HepG2 (cell line): ENCODE data around the gene PTPRC. TPM values are rescaled to one million over a fixed set of nuclear protein-coding genes. Genes with fewer than 3 reads are reported as not detected.

ENCODE experiments used
- ATAC-seq: fragments of 200-7000 bp; cut with Tn5 transposase; 3 replicates; pipeline ENCODE4 v1.9.1; 2020; ENCODE audit warnings: mild to moderate bottlenecking, moderate library complexity
- BruUV-seq: library from RNA; stranded (reverse); fragments of 400-500 nt; replicated peaks from 2 replicates; lab custom pipeline; 2021; lab: Mats Ljungman, UMichigan
- CTCF ChIA-PET: fragments of 300-600 bp; formaldehyde crosslinking; extraction: SDS; loops from one replicate; lab custom pipeline; 2021; ENCODE audit warnings: low total read pairs, inconsistent platforms, low intra/inter-chr PET ratio; lab: Yijun Ruan, JAX
- POLR2A ChIA-PET: fragments of 350-600 bp; sonication (Branson Sonifier 250); formaldehyde crosslinking; loops from one replicate; lab custom pipeline; 2020; ENCODE audit warnings: antibody characterized with exemption, inconsistent platforms; lab: Yijun Ruan, JAX
- DNase-seq: peaks from one replicate; pipeline ENCODE4 v3.0.0-alpha.2; 2015; ENCODE audit warnings: low spot score
- FAIRE-seq: peaks from 3 replicates; lab custom pipeline; 2011; peaks lifted over from hg19 to GRCh38; lab: Jason Lieb, UNC
- H2AFZ ChIP-seq: one replicate; pipeline ENCODE4 v1.6.1; 2011; ENCODE audit warnings: low read length, inconsistent platforms
- H3K27ac ChIP-seq: fragments of 300-600 bp; 3 replicates; pipeline ENCODE4 v1.8.0; 2011; ENCODE audit warnings: mixed run types, mild to moderate bottlenecking, mixed read lengths, low read length, inconsistent platforms; ENCODE audit not compliant: insufficient read depth; ENCODE audit errors: extremely low read length
- H3K27me3 ChIP-seq, 2 experiments: fragments of 200-600 bp in 1 of 2; 2 replicates in 1 of 2; 3 replicates in 1 of 2; pipeline versions ENCODE4 v1.6.0 to v1.8.0; 2011; ENCODE audit warnings: low read length in 2 of 2, mild to moderate bottlenecking in 2 of 2, moderate library complexity in 2 of 2, inconsistent platforms in 1 of 2; ENCODE audit not compliant: insufficient read depth in 2 of 2, control insufficient read depth in 1 of 2
- H3K36me3 ChIP-seq, 2 experiments: fragments of 200-600 bp in 1 of 2; replicated peaks in 1 of 2; 2 replicates in 1 of 2; 3 replicates in 1 of 2; pipeline versions ENCODE4 v1.5.1 to v1.8.0; 2011; ENCODE audit warnings: low read length in 2 of 2, inconsistent platforms in 1 of 2; ENCODE audit not compliant: insufficient read depth in 2 of 2, control insufficient read depth in 1 of 2
- H3K4me1 ChIP-seq: 2 replicates; pipeline ENCODE4 v1.5.1; 2012; ENCODE audit warnings: low read length, inconsistent platforms; ENCODE audit not compliant: insufficient read depth
- H3K4me2 ChIP-seq: 2 replicates; pipeline ENCODE4 v1.6.0; 2011; ENCODE audit warnings: low read depth, low read length, inconsistent platforms
- H3K4me3 ChIP-seq, 3 experiments: fragments of 200-600 bp in 1 of 3; sonication (generic), shearing (Covaris generic) in 1 of 3; replicated peaks in 1 of 3; 2 replicates each; pipeline ENCODE4 v1.5.1; 2011 to 2016; ENCODE audit warnings: low read length in 3 of 3, inconsistent platforms in 2 of 3, low read depth in 2 of 3, mild to moderate bottlenecking in 2 of 3, control low read depth in 1 of 3, mixed read lengths in 1 of 3; ENCODE audit not compliant: insufficient read depth in 1 of 3
- H3K79me2 ChIP-seq: one replicate; pipeline ENCODE4 v1.6.1; 2011; ENCODE audit warnings: low read length, inconsistent platforms; ENCODE audit not compliant: insufficient read depth
- H3K9ac ChIP-seq: 2 replicates; pipeline ENCODE4 v1.6.0; 2011; ENCODE audit warnings: mild to moderate bottlenecking, low read depth, low read length, inconsistent platforms; ENCODE audit not compliant: insufficient read depth
- H3K9me3 ChIP-seq: 2 replicates; pipeline ENCODE4 v1.5.1; 2012; ENCODE audit warnings: mild to moderate bottlenecking, low read length
- H4K20me1 ChIP-seq: 2 replicates; pipeline ENCODE4 v1.6.0; 2011; ENCODE audit warnings: inconsistent platforms, mild to moderate bottlenecking, low read length, moderate library complexity; ENCODE audit not compliant: insufficient read depth
- CTCF ChIP-seq: sonication (generic); formaldehyde crosslinking; IDR thresholded peaks from 2 replicates; pipeline ENCODE4 v1.5.0; 2020; ENCODE audit warnings: mild to moderate bottlenecking, missing genetic modification reagents, moderate library complexity
- GMEB2 ChIP-seq: IDR thresholded peaks from 2 replicates; pipeline ENCODE4 v1.6.1; 2016; ENCODE audit warnings: missing biosample characterization, missing genetic modification reagents, low read depth
- NCOA1 ChIP-seq: sonication (generic); formaldehyde crosslinking; IDR thresholded peaks from 2 replicates; pipeline ENCODE4 v1.9.0; 2021; ENCODE audit warnings: missing genetic modification reagents
- POLR2AphosphoS5 ChIP-seq: IDR thresholded peaks from 2 replicates; pipeline ENCODE4 v1.6.1; 2012; ENCODE audit warnings: low read depth, low read length
- RAD21 ChIP-seq: fragments of 450-650 bp; formaldehyde crosslinking; IDR thresholded peaks from 2 replicates; pipeline ENCODE4 v1.5.0; 2020; ENCODE audit warnings: mild to moderate bottlenecking
- RNF219 ChIP-seq: sonication (generic); formaldehyde crosslinking; IDR thresholded peaks from 2 replicates; pipeline ENCODE4 v1.5.0; 2020; ENCODE audit warnings: mild to moderate bottlenecking, missing genetic modification reagents
- STAG1 ChIP-seq: sonication (generic); formaldehyde crosslinking; IDR thresholded peaks from 2 replicates; pipeline ENCODE4 v1.4.0; 2020; ENCODE audit warnings: missing genetic modification reagents
- ZNF18 ChIP-seq: sonication (generic); formaldehyde crosslinking; IDR thresholded peaks from 2 replicates; pipeline ENCODE4 v1.8.0; 2022; ENCODE audit warnings: mild to moderate bottlenecking, missing genetic modification reagents; ENCODE audit not compliant: insufficient replicate concordance
- ZNF562 ChIP-seq: sonication (generic); formaldehyde crosslinking; IDR thresholded peaks from 2 replicates; pipeline ENCODE4 v1.8.0; 2022; ENCODE audit warnings: missing genetic modification reagents, borderline replicate concordance
- ZNF747 ChIP-seq: sonication (generic); formaldehyde crosslinking; IDR thresholded peaks from 2 replicates; pipeline ENCODE4 v1.8.1; 2023; ENCODE audit warnings: missing genetic modification reagents, mild to moderate bottlenecking, borderline replicate concordance
- WGBS: methylation state at CpG from one replicate; pipeline ENCODE4 v1.1.6; 2017; ENCODE audit warnings: low lambda C conversion rate; 5-methylcytosine and 5-hydroxymethylcytosine counted together
- in situ Hi-C: cut with HindIII; loops from 2 replicates; pipeline ENCODE4 v1.10.0; 2017; ENCODE audit warnings: low pct_unique_long_range_greater_than_20kb; ENCODE audit not compliant: extremely low pct_ligation_motif_present
- intact Hi-C: fragments of 100-400 bp; cut with micrococcal nuclease; formaldehyde crosslinking; loops from one replicate; pipeline ENCODE4 v1.10.0; 2022; ENCODE audit not compliant: unreplicated experiment
- polyA plus RNA-seq, 8 experiments: library from polyadenylated mRNA; depleted of rRNA in 3 of 8; stranded (reverse) in 7 of 8; unstranded in 1 of 8; fragments of >200 nt; fragmentation: Illumina TruSeq in 4 of 8; extraction: Trizol in 4 of 8; gene quantifications; 2 replicates each; pipeline versions ENCODE4 v1.2.1 to v1.2.3, GENCODE V29; 2011 to 2016; ENCODE audit warnings: low read depth in 4 of 8, missing spikeins in 1 of 8, mixed read lengths in 1 of 8; ENCODE audit not compliant: insufficient read depth in 1 of 8
- total RNA-seq, 5 experiments: library from RNA; depleted of rRNA; stranded (reverse); fragments of >200 nt; fragmentation: Illumina TruSeq; extraction: Trizol; gene quantifications; 2 replicates each; pipeline ENCODE4 v1.2.3, GENCODE V29; 2016; ENCODE audit warnings: low read depth in 1 of 5

Gene PTPRC
- total and polyA plus RNA-seq, 2 of the 13 experiments (the other 11 are each of a cell fraction or from before 2014, with no cell fraction given), result not detected

GRCh38 chr1:198686069-198686728 is 47.4 kb downstream of the PTPRC start:
- Histone ChIP-seq H3K4me3 (no peak overlapping the region), H2AFZ (no peak overlapping the region), H3K4me1 (no peaks in the 10 kb centered on the region), H3K27ac (no peak overlapping the region), H3K79me2 (no peaks in the 10 kb centered on the region), H3K27me3 (no peaks in the 10 kb centered on the region), H4K20me1 (no peaks in the 10 kb centered on the region), H3K9ac (no peak overlapping the region), H3K36me3 (no peaks in the 10 kb centered on the region), H3K9me3 (no peaks in the 10 kb centered on the region), H3K4me2 (no peak overlapping the region)
- CTCF ChIA-PET, result no interaction called here
- intact Hi-C loops (loop anchor here (10.0 kb wide), 1 partner anchor 221 kb away; no protein-coding TSS in a partner anchor), in situ Hi-C loops (loop anchor here (25.0 kb wide), 1 partner anchor 599 kb away; no protein-coding TSS in a partner anchor)
- ATAC-seq, result no peak
- FAIRE-seq, result no peak
- no peak for TF ChIP-seq ZNF562 (CRISPR knock-in tag)
- TF ChIP-seq STAG1 (CRISPR knock-in tag), result peak; percentile 50; the same call in 1 of the 2 replicates
- TF ChIP-seq CTCF (CRISPR knock-in tag), result 0 out of 2 replicates have a peak, but pooled peaks have one; percentile 8
- no TSS peak for BruUV-seq
- peak; percentile 8 for DNase-seq
- POLR2A ChIA-PET, result no interaction called here

GRCh38 chr1:198687429-198687828 is 48.6 kb downstream of the PTPRC start:
- in situ Hi-C loops, result loop anchor here (25.0 kb wide), 1 partner anchor 600 kb away; no protein-coding TSS in a partner anchor
- TF ChIP-seq ZNF18 (CRISPR knock-in tag) (no peak), RAD21 (CRISPR knock-in tag) (no peak), POLR2AphosphoS5 (no peak), GMEB2 (CRISPR knock-in tag) (no peak), ZNF747 (CRISPR knock-in tag) (no peak), NCOA1 (CRISPR knock-in tag) (no peak), RNF219 (no peak)

More at GRCh38 chr1:198687429-198687828, 48.6 kb downstream of the PTPRC start:
- H3K9me3 ChIP-seq, result no peaks in the 10 kb centered on the region
- H3K4me3 ChIP-seq, result no peak overlapping the region
- intact Hi-C loops, result loop anchor here (10.0 kb wide), 1 partner anchor 223 kb away; no protein-coding TSS in a partner anchor
- H2AFZ ChIP-seq, result no peak overlapping the region
- H3K79me2 ChIP-seq, result no peaks in the 10 kb centered on the region
- WGBS, result 28% methylated on average over 4 of the region's 4 CpGs
- BruUV-seq, result no TSS peak
- H3K9ac ChIP-seq, result no peak overlapping the region
- no peak overlapping the region for H3K4me2 ChIP-seq
- H3K4me1 ChIP-seq, result no peaks in the 10 kb centered on the region
- no peak overlapping the region for H3K27ac ChIP-seq
- POLR2A ChIA-PET, result no interaction called here
- ATAC-seq (no peak), FAIRE-seq (no peak), DNase-seq (no peak)
- H3K36me3 ChIP-seq, result no peaks in the 10 kb centered on the region
- CTCF ChIA-PET, result no interaction called here
- H4K20me1 ChIP-seq, result no peaks in the 10 kb centered on the region
- H3K27me3 ChIP-seq, result no peaks in the 10 kb centered on the region
